ENCODE data around the gene SMARCD3.

Gene SMARCD3

GRCh38 chr7:151218170-151218569 lies 30.3 kb downstream of the SMARCD3 start:
- Mint-ChIP-seq H3K4me1 (no peaks in the 10 kb centered on the region), H3K9me3 (no peaks in the 10 kb centered on the region), H3K36me3 (ENCODE audit: low read depth) (peaks cover 69% of the 10 kb centered on the region), H3K27me3 (ENCODE audit: low read depth) (no peaks in the 10 kb centered on the region), H3K27ac (no peak overlapping the region), H3K4me3 (no peak overlapping the region)
- TF ChIP-seq CTCF (IDR thresholded peaks at IDR 0.05; ENCODE audit: unreplicated experiment in 3 of 3): no peak

- no peak for TF ChIP-seq CTCF (IDR thresholded peaks at IDR 0.05; ENCODE audit: unreplicated experiment in 3 of 3)
- Mint-ChIP-seq H3K27me3 (ENCODE audit: low read depth) (no peaks in the 10 kb centered on the region), H3K27ac (no peak overlapping the region), H3K4me1 (no peaks in the 10 kb centered on the region), H3K4me3 (no peak overlapping the region), H3K36me3 (ENCODE audit: low read depth) (peaks cover 56% of the 10 kb centered on the region), H3K9me3 (no peaks in the 10 kb centered on the region)
Measured at GRCh38 chr7:151215396-151215795, 33.1 kb downstream of the SMARCD3 start.

- Mint-ChIP-seq H3K27ac (no peak overlapping the region), H3K27me3 (ENCODE audit: low read depth) (no peaks in the 10 kb centered on the region), H3K4me3 (no peak overlapping the region), H3K9me3 (no peaks in the 10 kb centered on the region), H3K36me3 (ENCODE audit: low read depth) (peaks cover 48% of the 10 kb centered on the region), H3K4me1 (no peaks in the 10 kb centered on the region)
- no peak for TF ChIP-seq CTCF (IDR thresholded peaks at IDR 0.05; ENCODE audit: unreplicated experiment in 3 of 3)
Measured at GRCh38 chr7:151213826-151214225, 34.7 kb downstream of the SMARCD3 start.

GRCh38 chr7:151212626-151213025 lies 35.9 kb downstream of the SMARCD3 start:
- Mint-ChIP-seq H3K36me3 (ENCODE audit: low read depth) (peaks cover 36% of the 10 kb centered on the region), H3K4me3 (no peak overlapping the region), H3K27ac (no peak overlapping the region), H3K9me3 (no peaks in the 10 kb centered on the region), H3K4me1 (no peaks in the 10 kb centered on the region), H3K27me3 (ENCODE audit: low read depth) (peaks cover 5% of the 10 kb centered on the region)
- no peak for TF ChIP-seq CTCF (IDR thresholded peaks at IDR 0.05; ENCODE audit: unreplicated experiment in 3 of 3)

- TF ChIP-seq CTCF (IDR thresholded peaks at IDR 0.05; ENCODE audit: unreplicated experiment in 3 of 3): no peak
- Mint-ChIP-seq H3K9me3 (no peaks in the 10 kb centered on the region), H3K4me3 (no peak overlapping the region), H3K4me1 (no peaks in the 10 kb centered on the region), H3K27ac (no peak overlapping the region), H3K36me3 (ENCODE audit: low read depth) (peaks cover 31% of the 10 kb centered on the region), H3K27me3 (ENCODE audit: low read depth) (peaks cover 5% of the 10 kb centered on the region)
Measured at GRCh38 chr7:151211155-151211772, 37.2 kb downstream of the SMARCD3 start.

GRCh38 chr7:151210087-151210854 lies 38.2 kb downstream of the SMARCD3 start, which contains the start of gene H2BK1:
Gene H2BK1, minus strand, starts transcription at chr7:151210488. Its CDS starts 170 bp downstream, at chr7:151210318.
- no peak for TF ChIP-seq CTCF (IDR thresholded peaks at IDR 0.05; ENCODE audit: unreplicated experiment in 3 of 3)
- Mint-ChIP-seq H3K4me3 (no peak within 1 kb of the TSS), H3K27ac (no peak within 1 kb of the TSS), H3K4me1 (no peaks in the 10 kb centered on the region), H3K36me3 (ENCODE audit: low read depth) (peaks cover 23% of the 10 kb centered on the region), H3K27me3 (ENCODE audit: low read depth) (peaks cover 14% of the 10 kb centered on the region), H3K9me3 (no peaks in the 10 kb centered on the region)

All from nephron (organoid).